Measurements from ENCODE around the gene OR4A15. TPM values are rescaled to one million over a fixed set of nuclear protein-coding genes. Genes with fewer than 3 reads are reported as not detected.

Gene OR4A15
- polyA plus RNA-seq (ENCODE audit: insufficient read length in 4 of 4): not detected

GRCh38 chr11:55367674-55368073 is at the start of gene OR4A15:
OR4A15 (plus strand) TSS chr11:55367974; CDS start chr11:55367974, 0 bp downstream.
- DNase-seq (ENCODE audit: low read depth in 4 of 4, low spot score in 3 of 4): no peak

DNA sequence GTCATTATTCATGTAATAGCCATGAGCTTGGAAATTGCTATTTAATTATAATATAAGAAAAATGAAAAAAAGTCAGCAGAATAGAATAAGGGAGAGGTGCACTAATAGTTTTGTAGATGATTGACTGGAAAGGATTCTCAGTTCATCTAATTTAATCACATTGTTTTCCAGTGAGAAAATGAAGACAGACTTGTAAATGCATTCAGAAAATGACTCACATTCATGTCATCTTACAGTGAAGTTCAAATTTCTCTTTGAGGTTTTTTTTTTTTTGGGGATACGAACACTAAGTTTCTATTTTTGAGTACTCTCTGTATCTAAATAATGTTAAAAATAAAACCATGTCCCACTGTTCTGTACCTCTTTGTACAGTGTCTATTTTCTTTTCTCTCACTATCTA is 43.3 kb upstream of the OR4A15 start:
- DNase-seq (ENCODE audit: low read depth in 4 of 4, low spot score in 3 of 4): no peak

DNA sequence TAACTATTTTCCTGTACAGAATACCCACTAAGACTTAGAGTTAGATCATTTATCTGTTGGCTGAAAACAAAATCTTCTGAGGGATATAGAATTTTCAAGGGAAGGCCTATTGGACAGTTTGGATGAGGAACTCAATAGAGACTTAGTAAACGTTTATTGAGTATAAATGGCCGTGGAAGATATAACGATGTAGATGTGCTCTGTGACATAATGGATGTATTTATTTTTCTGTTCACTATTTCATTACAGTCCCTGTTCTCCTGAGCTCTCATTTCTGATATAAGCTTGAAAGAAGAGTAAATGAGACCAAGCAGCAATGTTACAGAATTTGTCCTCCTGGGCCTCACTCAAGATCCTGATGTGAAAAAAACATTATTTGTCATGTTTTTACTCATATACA is 24.9 kb upstream of the OR4A15 start, which contains the start of gene OR4A16:
TSS of gene OR4A16 (plus strand) at position 301 of the 400 bp plus-strand sequence. CDS start at position 301, 0 bp downstream.
- DNase-seq (ENCODE audit: low read depth in 4 of 4, low spot score in 3 of 4): no peak

GRCh38 chr11:55345306-55345705 is 22.5 kb upstream of the OR4A15 start:
- DNase-seq (ENCODE audit: low read depth in 4 of 4, low spot score in 3 of 4): no peak

DNA sequence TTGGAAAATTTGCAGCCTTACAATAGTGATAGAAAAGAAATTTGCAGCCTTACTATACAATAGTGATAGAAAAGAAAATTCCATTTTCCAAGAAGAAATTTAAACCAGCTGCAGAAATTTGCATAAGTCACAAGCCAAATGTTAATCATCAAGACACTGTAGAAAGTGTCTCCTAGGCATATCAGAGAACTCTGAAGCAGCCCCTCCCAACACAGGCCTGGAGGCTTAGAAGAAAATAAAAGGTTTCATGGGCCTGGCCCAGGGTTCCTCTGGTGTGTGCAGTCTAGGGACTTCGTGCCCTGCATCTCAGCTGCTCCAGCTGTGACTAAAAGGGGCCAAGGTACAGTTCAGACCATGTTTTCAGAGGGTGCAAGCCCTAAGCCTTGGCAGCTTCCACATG is 18.7 kb upstream of the OR4A15 start:
- DNase-seq (ENCODE audit: low read depth in 4 of 4, low spot score in 3 of 4): no peak

DNA sequence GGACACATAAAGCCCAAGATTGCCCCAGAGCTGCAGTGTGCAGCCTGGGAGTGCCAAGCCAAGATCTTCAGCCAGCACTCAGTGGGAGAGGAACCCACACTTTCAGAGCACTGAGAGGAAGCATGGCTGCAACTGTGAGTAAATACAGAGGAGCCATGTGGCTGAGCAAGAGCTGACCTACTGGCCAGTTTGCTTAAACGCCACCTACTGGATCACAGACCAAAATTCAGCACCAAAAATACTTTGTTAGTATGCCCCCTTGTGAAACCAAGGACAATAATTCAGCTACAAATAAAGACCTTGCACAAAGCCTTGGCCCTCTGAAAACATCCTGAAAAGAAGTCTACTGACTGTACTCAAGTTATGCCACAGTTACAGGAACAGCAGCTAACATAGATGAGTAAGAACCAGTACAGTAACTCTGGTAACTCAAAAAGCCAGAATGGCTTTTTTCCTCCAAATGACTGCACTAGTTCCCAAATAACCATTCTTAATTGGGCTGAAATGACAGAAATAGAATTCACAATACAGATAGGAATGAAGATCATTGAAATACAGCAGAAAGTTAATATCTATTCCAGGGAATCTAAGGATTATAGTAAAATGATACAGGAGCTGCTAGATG is 10.1 kb upstream of the OR4A15 start:
- no peak for DNase-seq (ENCODE audit: low read depth in 4 of 4, low spot score in 3 of 4)

- no peak for DNase-seq (ENCODE audit: low read depth in 4 of 4, low spot score in 3 of 4)
Observed at GRCh38 chr11:55401011-55401410, 33.2 kb downstream of the OR4A15 start.

Other genes starting within 250 kb of the OR4A15 start
- gene TRIM48, start 105.8 kb upstream of the OR4A15 start, polyA plus RNA-seq (ENCODE audit: insufficient read length in 4 of 4): not detected
- not detected for gene OR4A16, start 24.8 kb upstream of the OR4A15 start, polyA plus RNA-seq (ENCODE audit: insufficient read length in 4 of 4)
- not detected for gene OR4C15, start 186.5 kb downstream of the OR4A15 start, polyA plus RNA-seq (ENCODE audit: insufficient read length in 4 of 4)
- not detected for gene OR4C16, start 204.2 kb downstream of the OR4A15 start, polyA plus RNA-seq (ENCODE audit: insufficient read length in 4 of 4)
- gene OR4C11, start 239.7 kb downstream of the OR4A15 start, polyA plus RNA-seq (ENCODE audit: insufficient read length in 4 of 4): not detected